Measurements from ENCODE around the gene RSKR.
"Not testable (repeated sequence)": the region's sequence is repeated elsewhere in the genome, so short reads cannot be mapped to it uniquely, and the experiment has no call there.

RSKR gene

DNA sequence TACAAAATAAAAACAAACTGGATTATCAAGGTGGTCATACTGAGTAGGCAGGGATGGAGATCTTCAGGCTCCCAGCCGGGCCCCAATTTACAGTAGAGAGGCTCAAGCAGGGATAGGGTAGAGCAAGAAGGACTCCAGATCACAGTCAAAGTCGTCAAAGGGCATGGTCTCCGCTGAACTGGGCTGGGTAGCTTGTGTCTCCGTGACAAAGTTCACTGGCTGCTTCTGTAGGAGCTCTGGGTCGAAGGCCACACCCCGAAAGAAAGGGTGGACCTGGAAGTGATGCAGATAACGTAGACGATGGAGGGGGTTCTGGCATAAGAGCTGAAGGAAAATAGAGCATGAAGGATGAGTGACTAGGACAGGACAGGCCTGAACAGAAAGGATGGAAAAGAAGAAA is 3.6 kb downstream of the RSKR start:
- TF ChIP-seq, protein P1, sequence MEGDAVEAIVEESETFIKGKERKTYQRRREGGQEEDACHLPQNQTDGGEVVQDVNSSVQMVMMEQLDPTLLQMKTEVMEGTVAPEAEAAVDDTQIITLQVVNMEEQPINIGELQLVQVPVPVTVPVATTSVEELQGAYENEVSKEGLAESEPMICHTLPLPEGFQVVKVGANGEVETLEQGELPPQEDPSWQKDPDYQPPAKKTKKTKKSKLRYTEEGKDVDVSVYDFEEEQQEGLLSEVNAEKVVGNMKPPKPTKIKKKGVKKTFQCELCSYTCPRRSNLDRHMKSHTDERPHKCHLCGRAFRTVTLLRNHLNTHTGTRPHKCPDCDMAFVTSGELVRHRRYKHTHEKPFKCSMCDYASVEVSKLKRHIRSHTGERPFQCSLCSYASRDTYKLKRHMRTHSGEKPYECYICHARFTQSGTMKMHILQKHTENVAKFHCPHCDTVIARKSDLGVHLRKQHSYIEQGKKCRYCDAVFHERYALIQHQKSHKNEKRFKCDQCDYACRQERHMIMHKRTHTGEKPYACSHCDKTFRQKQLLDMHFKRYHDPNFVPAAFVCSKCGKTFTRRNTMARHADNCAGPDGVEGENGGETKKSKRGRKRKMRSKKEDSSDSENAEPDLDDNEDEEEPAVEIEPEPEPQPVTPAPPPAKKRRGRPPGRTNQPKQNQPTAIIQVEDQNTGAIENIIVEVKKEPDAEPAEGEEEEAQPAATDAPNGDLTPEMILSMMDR (conservative IDR thresholded peaks at IDR 0.05; ENCODE audit: low read length), result no peak
- DNase-seq (ENCODE audit: low read depth), result no peak
- no peak overlapping the region for H3K4me3 ChIP-seq (ENCODE audit: low read length)

- H3K4me3 ChIP-seq (ENCODE audit: low read length); DNase-seq (ENCODE audit: low read depth): not testable (repeated sequence)
Measured at GRCh38 chr17:28604031-28604430, 10.0 kb downstream of the RSKR start.

- peak; percentile 83 for DNase-seq (ENCODE audit: low read depth)
- TF ChIP-seq, protein P1 (conservative IDR thresholded peaks at IDR 0.05; ENCODE audit: low read length), result no peak
Measured at GRCh38 chr17:28599311-28600184, 14.4 kb downstream of the RSKR start.

DNA sequence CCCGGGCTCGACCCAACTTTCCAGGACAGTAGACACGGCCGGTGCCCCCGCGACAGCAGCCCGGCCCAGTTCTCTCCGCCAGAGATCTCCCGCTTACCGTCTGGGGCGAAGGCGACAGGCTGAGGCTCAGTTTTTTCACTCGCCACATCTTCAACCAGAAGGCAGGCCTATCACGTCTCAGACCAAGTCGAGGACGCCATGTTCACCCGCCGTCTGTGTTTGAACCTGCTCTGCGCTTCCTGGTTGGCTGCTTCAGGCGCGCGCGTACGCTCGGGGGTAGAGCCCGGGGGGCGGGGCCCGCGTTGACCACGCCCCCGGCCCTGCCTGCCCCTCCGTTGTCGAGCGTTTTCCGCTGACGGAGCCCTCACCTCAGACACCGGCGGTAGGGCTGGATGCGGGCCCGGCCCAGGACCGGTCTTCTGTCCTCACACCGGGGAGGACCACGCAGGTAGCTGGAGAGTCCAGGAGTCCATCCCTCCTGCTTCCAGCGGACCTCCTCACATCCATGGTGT is 15.1 kb downstream of the RSKR start, which contains the start of gene SPAG5:
Gene SPAG5, minus strand, starts transcription at position 227 of the 512 bp plus-strand sequence. Its CDS starts 79 bp downstream, at position 148.
- TF ChIP-seq, protein P1 (conservative IDR thresholded peaks at IDR 0.05; ENCODE audit: low read length), result no peak
- DNase-seq (ENCODE audit: low read depth), result peak; percentile 86
- peak within 1 kb of the TSS; percentile 75 for H3K4me3 ChIP-seq (ENCODE audit: low read length)

More at GRCh38 chr17:28599311-28600184, 14.4 kb downstream of the RSKR start:
- peak overlapping the region; percentile 75 for H3K4me3 ChIP-seq (ENCODE audit: low read length)

DNA sequence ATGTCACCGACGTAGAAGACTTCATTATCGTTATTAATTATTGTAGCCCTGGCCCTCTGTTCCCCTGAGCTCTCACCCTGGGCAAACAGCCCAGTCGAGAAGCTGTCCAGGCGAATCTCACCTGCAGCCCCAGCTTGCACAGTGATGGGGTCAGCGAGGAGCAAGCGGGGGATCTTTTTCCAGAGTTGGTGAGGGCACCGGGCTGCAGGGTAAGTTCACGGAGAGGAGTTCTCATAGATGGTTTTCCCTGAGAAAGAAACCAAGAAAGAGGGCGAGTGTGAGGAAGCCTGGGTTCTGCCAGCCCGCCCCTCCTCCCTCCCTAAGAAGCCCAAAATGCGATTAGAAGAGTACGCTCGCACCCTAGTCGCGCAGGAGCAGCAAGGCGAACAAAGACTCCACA is 15.6 kb downstream of the RSKR start:
- peak overlapping the region; percentile 75 for H3K4me3 ChIP-seq (ENCODE audit: low read length)
- no peak for DNase-seq (ENCODE audit: low read depth)
- TF ChIP-seq, protein P1 (conservative IDR thresholded peaks at IDR 0.05; ENCODE audit: low read length), result no peak

- TF ChIP-seq, protein P1 (conservative IDR thresholded peaks at IDR 0.05; ENCODE audit: low read length), result no peak
- no peak for DNase-seq (ENCODE audit: low read depth)
- peak overlapping the region; percentile 75 for H3K4me3 ChIP-seq (ENCODE audit: low read length)
Measured at GRCh38 chr17:28597606-28598383, 16.2 kb downstream of the RSKR start.

- no peak overlapping the region for H3K4me3 ChIP-seq (ENCODE audit: low read length)
- TF ChIP-seq, protein P1 (conservative IDR thresholded peaks at IDR 0.05; ENCODE audit: low read length), result no peak
- no peak for DNase-seq (ENCODE audit: low read depth)
Measured at GRCh38 chr17:28592260-28592659, 21.7 kb downstream of the RSKR start.
